ENCODE results near the gene MYADML2.

The MYADML2 gene

DNA sequence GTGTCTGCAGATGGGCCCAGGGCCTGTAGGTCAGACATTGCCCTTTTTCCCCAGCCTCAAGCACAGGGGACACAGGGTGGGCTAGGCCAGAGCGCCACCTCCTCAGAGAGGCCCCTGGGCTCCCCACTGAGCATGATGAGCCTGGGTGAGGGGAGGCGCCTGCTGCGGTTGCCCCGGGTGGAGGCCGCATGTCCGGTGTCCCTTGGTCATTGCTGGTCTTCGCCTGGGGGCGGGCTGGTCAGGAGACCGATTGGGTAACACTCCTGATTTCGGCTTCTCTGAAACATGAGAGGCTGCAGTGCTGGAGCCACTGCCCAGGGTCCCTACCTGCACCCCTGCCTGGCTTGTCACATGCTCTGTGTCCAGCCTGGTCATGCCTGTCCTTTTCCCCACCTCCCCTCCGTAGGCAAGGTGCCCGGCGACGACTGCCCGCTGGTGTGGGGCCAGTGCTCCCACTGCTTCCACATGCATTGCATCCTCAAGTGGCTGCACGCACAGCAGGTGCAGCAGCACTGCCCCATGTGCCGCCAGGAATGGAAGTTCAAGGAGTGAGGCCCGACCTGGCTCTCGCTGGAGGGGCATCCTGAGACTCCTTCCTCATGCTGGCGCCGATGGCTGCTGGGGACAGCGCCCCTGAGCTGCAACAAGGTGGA, 47.4 kb downstream of the MYADML2 start:
- 0 out of 2 replicates have a peak, but pooled peaks have one; percentile 27 for TF ChIP-seq CEBPB (IDR thresholded peaks at IDR 0.05)
- TF ChIP-seq, protein P1, sequence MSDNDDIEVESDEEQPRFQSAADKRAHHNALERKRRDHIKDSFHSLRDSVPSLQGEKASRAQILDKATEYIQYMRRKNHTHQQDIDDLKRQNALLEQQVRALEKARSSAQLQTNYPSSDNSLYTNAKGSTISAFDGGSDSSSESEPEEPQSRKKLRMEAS (IDR thresholded peaks at IDR 0.05), result 0 out of 2 replicates have a peak, but pooled peaks have one; percentile 14
- no peak for TF ChIP-seq EP300 (IDR thresholded peaks at IDR 0.05; ENCODE audit: borderline replicate concordance)
- TF ChIP-seq FOXM1 (IDR thresholded peaks at IDR 0.05; ENCODE audit: borderline replicate concordance, low read depth), result no peak

GRCh38 chr17:81898885-81899284, 48.1 kb downstream of the MYADML2 start:
- TF ChIP-seq RAD21 (IDR thresholded peaks at IDR 0.05; ENCODE audit: low read depth) (no peak), TCF12 (IDR thresholded peaks at IDR 0.05; ENCODE audit: low read depth) (no peak)

GRCh38 chr17:81898029-81898866, 48.8 kb downstream of the MYADML2 start:
- TF ChIP-seq, protein P2, sequence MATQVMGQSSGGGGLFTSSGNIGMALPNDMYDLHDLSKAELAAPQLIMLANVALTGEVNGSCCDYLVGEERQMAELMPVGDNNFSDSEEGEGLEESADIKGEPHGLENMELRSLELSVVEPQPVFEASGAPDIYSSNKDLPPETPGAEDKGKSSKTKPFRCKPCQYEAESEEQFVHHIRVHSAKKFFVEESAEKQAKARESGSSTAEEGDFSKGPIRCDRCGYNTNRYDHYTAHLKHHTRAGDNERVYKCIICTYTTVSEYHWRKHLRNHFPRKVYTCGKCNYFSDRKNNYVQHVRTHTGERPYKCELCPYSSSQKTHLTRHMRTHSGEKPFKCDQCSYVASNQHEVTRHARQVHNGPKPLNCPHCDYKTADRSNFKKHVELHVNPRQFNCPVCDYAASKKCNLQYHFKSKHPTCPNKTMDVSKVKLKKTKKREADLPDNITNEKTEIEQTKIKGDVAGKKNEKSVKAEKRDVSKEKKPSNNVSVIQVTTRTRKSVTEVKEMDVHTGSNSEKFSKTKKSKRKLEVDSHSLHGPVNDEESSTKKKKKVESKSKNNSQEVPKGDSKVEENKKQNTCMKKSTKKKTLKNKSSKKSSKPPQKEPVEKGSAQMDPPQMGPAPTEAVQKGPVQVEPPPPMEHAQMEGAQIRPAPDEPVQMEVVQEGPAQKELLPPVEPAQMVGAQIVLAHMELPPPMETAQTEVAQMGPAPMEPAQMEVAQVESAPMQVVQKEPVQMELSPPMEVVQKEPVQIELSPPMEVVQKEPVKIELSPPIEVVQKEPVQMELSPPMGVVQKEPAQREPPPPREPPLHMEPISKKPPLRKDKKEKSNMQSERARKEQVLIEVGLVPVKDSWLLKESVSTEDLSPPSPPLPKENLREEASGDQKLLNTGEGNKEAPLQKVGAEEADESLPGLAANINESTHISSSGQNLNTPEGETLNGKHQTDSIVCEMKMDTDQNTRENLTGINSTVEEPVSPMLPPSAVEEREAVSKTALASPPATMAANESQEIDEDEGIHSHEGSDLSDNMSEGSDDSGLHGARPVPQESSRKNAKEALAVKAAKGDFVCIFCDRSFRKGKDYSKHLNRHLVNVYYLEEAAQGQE (IDR thresholded peaks at IDR 0.05; ENCODE audit: low read depth), result no peak
- no peak for TF ChIP-seq ZBTB7A (IDR thresholded peaks at IDR 0.05; ENCODE audit: low read depth)
- no peak for TF ChIP-seq NFIC (IDR thresholded peaks at IDR 0.05)
- no peak for TF ChIP-seq CREB1 (IDR thresholded peaks at IDR 0.05; ENCODE audit: low read depth)
- no peak for TF ChIP-seq TCF12 (IDR thresholded peaks at IDR 0.05; ENCODE audit: low read depth)
- TF ChIP-seq, protein P1 (IDR thresholded peaks at IDR 0.05), result no peak
- no peak for TF ChIP-seq RAD21 (IDR thresholded peaks at IDR 0.05; ENCODE audit: low read depth)
- no peak for TF ChIP-seq EP300 (IDR thresholded peaks at IDR 0.05; ENCODE audit: borderline replicate concordance)
- TF ChIP-seq CEBPB (IDR thresholded peaks at IDR 0.05), result no peak
- no peak for TF ChIP-seq TEAD4 (IDR thresholded peaks at IDR 0.05)
- TF ChIP-seq TAF1 (IDR thresholded peaks at IDR 0.05; ENCODE audit: low read depth), result no peak
- TF ChIP-seq YY1 (IDR thresholded peaks at IDR 0.05; ENCODE audit: low read depth), result no peak
- TF ChIP-seq, protein P3, sequence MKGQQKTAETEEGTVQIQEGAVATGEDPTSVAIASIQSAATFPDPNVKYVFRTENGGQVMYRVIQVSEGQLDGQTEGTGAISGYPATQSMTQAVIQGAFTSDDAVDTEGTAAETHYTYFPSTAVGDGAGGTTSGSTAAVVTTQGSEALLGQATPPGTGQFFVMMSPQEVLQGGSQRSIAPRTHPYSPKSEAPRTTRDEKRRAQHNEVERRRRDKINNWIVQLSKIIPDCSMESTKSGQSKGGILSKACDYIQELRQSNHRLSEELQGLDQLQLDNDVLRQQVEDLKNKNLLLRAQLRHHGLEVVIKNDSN (IDR thresholded peaks at IDR 0.05), result no peak
- no peak for TF ChIP-seq FOXM1 (IDR thresholded peaks at IDR 0.05; ENCODE audit: borderline replicate concordance, low read depth)
- no peak for TF ChIP-seq EGR1 (IDR thresholded peaks at IDR 0.05)

DNA sequence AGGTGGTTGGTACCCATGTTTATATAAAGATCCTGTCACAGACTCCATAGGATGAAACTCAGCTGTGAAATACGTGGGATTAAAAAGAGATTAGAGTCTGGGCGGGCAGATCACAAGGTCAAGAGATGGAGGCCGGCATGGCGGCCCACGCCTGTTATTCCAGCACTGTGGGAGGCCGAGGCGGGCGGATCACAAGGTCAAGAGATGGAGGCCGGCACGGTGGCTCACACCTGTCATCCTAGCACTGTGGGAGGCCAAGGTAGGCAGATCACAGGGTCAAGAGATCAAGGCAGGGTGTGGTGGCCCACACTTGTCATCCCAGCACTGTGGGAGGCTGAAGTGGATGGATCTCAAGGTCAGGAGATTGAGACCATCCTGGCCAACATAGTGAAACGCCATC, 51.6 kb downstream of the MYADML2 start:
- no peak for TF ChIP-seq TEAD4 (IDR thresholded peaks at IDR 0.05)
- TF ChIP-seq EGR1 (IDR thresholded peaks at IDR 0.05), result no peak
- no peak for TF ChIP-seq TAF1 (IDR thresholded peaks at IDR 0.05; ENCODE audit: low read depth)
- TF ChIP-seq ZBTB7A (IDR thresholded peaks at IDR 0.05; ENCODE audit: low read depth), result no peak
- TF ChIP-seq TCF12 (IDR thresholded peaks at IDR 0.05; ENCODE audit: low read depth), result no peak
- TF ChIP-seq, protein P3 (IDR thresholded peaks at IDR 0.05), result no peak
- TF ChIP-seq CEBPB (IDR thresholded peaks at IDR 0.05), result no peak
- no peak for TF ChIP-seq EP300 (IDR thresholded peaks at IDR 0.05; ENCODE audit: borderline replicate concordance)
- no peak for TF ChIP-seq NFIC (IDR thresholded peaks at IDR 0.05)
- TF ChIP-seq, protein P1 (IDR thresholded peaks at IDR 0.05), result no peak
- no peak for TF ChIP-seq YY1 (IDR thresholded peaks at IDR 0.05; ENCODE audit: low read depth)
- no peak for TF ChIP-seq RAD21 (IDR thresholded peaks at IDR 0.05; ENCODE audit: low read depth)
- no peak for TF ChIP-seq CREB1 (IDR thresholded peaks at IDR 0.05; ENCODE audit: low read depth)
- TF ChIP-seq, protein P2 (IDR thresholded peaks at IDR 0.05; ENCODE audit: low read depth), result no peak
- no peak for TF ChIP-seq FOXM1 (IDR thresholded peaks at IDR 0.05; ENCODE audit: borderline replicate concordance, low read depth)

GRCh38 chr17:81891303-81891552, 55.8 kb downstream of the MYADML2 start:
- no peak for TF ChIP-seq CEBPB (IDR thresholded peaks at IDR 0.05)
- TF ChIP-seq, protein P3 (IDR thresholded peaks at IDR 0.05), result no peak
- no peak for TF ChIP-seq ZBTB7A (IDR thresholded peaks at IDR 0.05; ENCODE audit: low read depth)
